Pulmonary artery endothelial cell (primary cell): ENCODE results near the gene TBC1D22A. TPM values are rescaled to one million over a fixed set of nuclear protein-coding genes. Genes with fewer than 3 reads are reported as not detected.

Source experiments
- DNase-seq: peaks from one replicate; pipeline ENCODE4 v3.0.0-alpha.2; 2011; ENCODE audit warnings: low read depth, low spot score
- total RNA-seq: library from RNA; depleted of rRNA; stranded (reverse); fragments of >200 nt; gene quantifications from 2 replicates; pipeline ENCODE4 v1.2.3, GENCODE V29; 2014

Gene TBC1D22A
- total RNA-seq, 1 donor from 2014 or later, result 17.4 TPM

DNA sequence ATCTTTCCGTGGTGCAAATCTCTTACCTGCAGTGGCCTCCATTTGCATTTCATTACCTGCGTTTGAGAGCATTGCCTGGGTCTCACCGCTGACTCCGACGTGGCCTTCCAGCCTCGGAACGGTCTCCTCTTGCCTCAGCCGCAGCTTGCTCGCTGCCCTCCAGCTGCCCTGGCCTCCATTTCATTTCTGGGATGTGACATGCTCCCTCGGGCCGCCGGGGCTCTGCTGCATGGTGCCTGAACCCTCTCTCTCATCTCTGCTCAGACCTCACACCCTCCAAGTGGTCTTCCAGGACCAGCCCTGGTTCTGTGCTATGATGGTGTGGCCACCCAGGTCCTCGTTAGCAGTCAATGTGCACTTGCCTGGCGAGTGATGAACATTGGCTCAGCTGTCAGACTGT is 229.2 kb downstream of the TBC1D22A start:
- DNase-seq, result no peak

DNA sequence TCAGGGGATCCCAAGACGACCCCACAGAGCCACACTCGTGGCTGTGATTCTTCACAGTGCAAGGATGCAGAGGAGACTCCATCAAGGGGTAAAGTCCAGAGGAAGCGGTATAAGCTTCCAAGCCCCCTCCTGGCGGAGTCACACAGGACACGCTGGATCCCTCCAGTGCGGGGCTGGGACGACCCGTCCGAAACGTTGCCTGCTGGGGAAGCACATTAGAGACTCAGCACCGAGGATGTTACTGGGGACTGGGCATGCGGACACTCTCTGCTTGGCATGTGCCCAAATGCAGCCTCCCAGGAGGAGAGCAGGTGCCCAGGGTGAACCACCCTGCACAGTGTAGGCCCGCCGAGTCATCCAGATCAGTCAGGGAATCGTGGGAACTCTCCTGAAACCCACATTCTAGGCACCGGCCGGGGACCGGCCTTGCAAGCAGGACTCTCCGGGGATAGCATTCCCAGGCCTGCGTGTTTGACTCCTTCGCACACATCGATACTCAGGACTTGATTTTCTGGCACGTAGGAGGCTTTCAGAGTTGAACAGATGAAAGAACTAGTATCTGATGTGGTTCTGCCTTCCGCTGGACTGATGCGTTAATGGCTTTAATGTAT is 229.8 kb downstream of the TBC1D22A start:
- DNase-seq, result no peak

DNA sequence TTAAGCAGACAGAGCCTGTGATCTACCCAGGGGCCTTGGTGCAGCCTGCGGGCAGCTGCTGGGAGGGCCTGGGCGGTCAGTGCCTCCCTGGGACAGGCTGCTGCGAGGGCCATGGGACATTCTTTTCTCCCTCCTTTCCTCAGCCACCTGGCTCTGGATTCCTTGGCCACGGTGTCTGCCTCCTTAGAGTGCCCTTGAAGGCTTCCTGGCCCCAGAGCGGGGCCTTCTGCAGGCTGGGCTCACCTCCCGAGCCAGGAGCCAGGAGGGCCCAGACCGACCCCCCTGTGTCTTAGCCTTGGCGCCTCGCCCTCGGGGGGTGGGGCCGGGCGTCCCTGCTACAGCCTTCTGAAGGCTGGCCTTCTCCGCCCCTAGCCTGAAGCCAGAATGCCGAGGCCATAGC is 231.2 kb downstream of the TBC1D22A start:
- DNase-seq, result no peak

DNA sequence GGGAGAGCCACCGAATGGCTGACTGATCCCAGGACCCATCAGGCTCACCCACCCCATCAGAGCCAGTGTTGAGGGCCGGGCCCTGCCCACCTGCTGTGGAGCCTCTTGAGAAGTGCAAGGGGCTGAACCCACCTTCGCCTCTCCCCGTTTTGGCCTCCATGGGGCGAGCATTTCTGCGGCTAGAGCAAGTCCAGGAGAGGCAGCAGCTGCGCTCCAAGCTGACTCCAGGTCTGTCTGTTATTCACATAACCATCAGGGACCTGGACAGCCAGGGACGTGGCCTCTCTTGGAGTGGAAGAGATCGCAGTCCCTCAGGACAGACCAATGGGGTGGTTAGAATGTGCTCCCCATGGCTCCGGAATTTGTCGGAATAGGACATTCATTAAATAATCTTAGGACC is 231.8 kb downstream of the TBC1D22A start:
- DNase-seq, result no peak

DNA sequence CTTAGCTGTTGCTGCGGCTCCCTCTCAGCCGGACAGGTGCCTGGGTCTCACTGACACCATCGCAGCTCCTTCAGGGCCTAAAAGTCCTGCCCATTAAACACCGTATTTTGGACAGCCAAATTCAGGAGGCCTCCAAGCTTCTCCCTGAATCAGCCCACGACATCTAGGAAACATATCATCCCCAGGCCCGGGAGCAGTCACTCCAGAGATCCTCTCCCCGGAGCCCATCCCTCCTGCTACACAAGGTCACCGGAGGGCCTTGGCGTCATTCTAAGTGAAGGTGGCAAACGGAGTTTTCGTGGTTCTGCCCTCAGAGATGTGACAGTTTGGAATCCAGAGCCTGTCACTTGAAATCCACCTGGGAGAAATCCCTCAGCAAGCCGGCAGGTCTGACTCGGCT is 232.5 kb downstream of the TBC1D22A start:
- DNase-seq, result no peak

DNA sequence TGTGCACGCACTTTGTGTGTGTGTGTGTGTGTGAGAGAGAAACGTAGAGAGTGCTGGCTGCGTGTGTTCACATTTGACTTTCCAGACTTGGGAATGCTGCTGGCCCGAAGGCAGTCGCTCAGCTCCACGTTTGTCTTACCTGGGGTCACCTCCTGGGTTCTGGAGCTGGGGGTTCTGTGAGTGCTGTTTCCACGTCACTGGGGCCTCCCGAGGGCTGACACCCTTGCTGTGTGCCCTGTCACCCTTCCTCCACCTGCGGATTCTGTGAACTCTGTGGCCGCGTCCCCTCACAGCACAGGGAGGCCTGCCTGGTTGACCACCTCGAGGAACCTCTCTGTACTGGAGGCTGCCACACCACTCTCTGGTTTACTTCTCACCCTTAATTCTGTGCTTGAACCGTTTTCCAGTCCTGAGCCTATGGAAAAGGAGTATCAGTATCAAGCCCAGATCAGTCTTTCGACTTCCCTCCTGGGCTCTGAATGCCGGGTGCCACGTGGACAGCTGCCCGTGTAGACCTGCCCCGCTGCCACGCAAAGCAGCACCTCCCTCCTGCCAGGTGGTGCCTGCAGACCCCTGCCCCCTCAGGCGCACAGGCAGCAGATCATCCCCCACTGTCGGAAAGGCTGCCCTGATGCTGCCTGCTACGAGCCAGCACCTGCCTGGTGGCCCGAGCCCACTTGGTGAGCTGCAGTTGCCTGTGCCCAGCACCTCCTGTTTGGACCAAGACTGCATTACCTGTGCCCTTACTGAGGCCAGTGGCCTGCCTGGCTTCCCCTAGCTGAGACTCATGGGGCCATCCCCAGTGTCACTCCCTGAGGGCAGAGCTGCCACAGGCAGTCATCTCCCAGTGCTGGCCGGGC is 233.3 kb downstream of the TBC1D22A start:
- DNase-seq, result no peak

DNA sequence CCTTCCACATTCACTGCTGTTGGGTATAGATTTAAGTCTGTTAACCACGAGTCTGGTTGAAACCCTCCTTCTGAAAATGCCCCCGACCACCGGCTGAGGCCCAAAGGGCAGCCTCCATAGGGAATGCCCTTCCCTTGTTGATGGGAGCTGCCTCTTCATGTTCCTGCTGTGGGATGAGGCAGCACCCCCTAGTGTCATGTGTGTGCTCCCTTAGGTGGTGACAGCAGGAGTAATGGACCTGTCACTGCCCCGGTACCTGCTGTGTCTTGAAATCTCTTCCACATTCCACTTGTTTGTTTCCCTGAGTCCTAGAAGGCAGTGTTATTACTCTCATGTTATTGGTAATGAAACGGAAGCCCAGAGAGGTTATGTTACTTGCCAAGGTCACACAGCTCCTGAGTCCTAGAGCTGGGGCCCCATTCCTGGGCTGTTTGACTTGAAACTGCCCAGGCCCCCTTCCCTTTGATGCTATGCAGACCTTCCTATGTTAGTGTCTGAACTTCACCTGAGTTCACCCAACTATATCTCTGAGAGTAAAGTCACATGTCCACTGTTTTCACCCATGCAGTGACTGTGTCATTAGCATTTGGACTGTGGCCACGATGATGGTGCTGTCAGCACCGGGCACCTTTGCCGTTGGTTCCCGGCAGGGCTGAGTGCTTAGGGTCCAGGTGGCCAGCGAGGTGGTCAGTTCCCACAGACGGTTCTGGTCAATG is 234.3 kb downstream of the TBC1D22A start:
- DNase-seq, result no peak

DNA sequence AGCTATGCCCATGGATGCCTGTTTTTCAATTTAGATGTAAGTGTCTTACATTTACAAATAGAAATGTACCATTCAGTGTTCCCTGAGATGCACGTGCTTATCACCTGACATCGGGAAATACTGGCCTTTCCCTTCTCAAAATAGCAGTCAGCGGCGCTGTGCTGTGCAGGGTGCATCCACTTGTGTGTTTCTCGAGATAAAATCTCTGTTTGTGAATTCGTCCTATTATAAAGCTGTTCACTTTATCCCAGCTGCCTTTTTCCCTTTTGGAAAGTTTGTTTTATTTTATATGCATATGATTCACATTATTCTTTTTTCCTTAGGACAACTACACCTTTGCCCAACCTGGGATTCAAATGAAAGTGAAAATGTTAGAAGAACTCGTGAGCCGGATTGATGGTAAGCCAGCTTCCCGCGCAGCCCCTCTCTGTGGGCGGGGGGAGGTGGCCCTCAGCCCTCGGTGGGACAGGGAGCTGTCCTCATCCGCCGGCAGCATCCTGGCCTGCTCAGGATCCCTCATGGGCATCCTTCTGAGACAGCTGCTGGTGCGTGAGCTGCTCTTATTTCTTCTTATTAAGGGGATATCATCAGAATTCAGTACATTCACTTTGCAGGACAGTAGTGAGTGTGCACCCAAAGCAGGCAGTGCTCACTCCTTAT is 235.0 kb downstream of the TBC1D22A start:
- no peak for DNase-seq

DNA sequence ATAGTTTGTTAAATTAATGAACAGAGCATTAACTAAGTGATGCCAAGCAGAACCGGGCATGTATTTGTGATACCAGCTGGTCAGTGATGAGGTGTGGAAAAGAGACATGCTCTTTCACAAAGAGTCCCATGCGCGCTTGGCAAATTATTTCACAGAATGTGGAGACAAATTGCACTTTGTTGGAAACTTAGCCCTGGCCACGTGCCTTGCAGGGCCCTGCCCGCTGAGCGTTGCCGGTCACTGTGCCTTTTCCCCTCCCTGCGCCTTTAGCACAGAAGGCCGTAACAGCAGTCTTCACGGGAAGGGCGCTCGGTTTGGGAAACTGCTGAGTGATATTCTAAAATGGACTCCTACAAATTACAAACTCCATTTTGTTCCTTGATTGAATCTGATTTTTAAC is 235.9 kb downstream of the TBC1D22A start:
- DNase-seq, result no peak

DNA sequence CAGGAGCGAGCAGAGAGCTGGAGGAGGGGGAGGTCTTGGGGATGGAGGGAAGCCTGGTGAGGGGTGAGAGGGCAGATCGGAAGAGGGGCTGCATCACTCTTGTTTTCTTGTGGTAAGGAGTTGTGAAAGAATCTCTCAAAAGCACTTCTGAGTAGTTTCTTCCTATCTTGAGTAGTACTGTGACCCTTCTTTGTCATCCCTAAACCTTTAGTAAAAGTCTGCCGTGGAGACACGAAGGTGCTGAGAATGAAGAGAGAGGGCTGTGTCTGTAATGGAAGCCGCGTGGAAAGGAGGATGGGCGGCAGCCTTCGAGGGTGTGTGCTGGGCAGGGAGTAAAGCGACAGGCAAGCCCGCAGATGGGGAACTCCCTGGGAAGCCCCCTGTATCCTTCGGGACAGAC is 237.8 kb downstream of the TBC1D22A start:
- DNase-seq, result no peak

DNA sequence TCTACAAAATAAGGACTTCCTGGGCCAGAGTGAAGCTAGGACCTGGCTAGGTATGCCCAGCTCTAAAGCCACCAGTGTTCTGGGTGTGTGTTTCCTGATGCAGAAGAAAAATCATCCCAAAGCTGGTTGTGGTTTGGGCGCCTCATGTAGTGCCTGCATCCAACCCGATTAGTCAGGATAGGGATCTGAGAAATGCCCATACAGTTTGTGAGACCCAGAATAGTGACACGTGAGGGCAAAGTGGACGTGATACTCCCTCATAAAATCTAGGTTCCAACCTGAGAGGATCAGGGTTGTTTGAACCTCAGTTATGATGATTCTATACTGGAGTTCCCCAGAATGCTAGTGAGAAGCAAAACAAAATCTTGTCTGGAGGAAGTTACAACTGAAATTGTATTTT is 238.4 kb downstream of the TBC1D22A start:
- DNase-seq, result no peak

DNA sequence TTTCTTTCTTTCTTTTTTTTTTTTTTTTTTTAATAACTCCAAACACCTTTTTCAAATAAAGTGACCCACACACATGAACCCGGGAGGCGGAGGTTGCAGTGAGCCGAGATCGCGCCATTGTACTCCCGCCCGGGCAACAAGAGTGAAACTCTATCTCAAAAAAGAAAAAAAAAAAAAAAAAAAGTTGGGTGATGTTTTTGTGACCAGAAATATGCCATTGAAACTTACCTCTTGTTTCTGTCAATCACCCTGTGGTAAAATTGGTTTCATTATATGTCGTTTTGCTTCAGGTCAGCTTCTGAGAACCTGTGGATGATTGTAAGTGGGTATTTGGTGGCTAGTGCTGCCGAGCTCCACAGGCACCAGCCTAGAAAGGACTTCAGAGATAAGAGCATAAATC is 238.8 kb downstream of the TBC1D22A start:
- DNase-seq, result no peak

DNA sequence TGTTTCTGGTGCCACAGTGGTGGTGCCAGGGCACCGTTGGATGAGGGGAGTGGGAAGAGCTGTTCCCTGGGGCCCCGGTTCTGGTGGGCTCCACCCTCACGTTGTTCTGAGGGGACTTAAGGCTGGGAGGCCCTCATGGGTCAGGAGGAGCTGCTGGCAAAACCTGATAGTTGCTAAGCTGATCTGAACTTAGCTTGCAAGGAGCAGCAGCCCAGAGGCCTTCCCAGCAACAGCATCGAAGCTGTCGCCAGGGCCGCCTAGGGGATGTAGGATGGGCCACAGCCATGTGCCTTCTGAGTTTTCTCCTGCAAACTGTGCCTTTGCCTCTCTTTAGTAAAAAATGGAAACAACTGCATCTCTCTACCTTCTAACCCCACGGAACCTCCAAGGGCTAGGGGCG is 240.2 kb downstream of the TBC1D22A start:
- no peak for DNase-seq

DNA sequence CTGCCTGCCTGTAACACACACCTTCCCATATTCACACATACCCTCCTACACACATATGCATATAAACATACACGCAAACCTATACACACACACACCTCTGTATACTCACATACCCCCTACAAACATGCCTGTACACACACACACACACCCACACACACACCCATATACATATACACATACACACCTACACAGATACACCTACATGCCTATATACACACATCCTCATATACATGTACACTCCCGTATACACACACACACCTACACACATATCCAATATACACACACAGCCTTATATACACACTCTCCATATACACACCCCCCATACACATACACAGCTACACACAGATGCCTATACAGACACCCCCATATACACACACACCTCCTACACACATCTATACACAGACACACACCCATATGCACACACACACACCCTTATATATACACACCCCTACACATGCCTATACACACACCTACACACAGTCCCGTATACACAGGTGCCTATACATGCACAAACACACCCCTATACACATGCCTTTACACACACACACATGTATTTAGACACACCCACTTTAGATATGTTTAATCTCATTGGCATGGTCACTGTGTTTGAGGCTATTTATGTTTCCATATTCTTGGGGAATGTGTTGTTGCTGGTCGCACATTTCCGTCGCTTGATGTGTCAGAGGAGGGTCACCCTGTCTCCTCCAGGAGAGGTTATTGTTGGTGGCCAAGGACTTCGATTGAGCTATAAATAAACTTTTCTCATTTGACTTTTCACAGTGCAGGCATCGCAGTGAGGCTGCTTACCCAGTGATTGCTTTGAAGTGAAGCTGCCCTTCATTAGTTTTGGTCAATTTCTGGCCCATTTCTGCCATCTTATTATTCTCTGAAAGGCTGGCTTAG is 243.3 kb downstream of the TBC1D22A start:
- no peak for DNase-seq

DNA sequence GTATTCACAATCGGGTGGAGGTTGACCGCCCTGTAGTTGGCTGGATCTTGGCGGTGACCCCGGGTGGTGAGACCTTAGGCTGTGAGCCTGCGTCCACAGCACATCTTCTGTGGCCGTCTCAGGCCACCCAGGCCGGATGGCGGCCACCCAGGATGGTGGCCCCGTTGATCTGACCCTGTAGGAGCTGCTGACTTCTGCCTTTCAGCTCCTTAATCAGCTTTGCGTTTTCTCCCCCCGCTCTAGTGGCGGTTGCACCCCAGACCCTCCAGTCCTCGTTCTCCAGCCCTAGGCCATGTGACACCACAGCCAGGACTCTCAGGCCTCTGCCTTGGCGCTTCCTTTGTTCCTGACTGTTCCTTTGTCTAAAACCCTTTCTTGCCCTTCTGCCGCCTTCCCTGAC is 244.0 kb downstream of the TBC1D22A start:
- DNase-seq, result no peak

DNA sequence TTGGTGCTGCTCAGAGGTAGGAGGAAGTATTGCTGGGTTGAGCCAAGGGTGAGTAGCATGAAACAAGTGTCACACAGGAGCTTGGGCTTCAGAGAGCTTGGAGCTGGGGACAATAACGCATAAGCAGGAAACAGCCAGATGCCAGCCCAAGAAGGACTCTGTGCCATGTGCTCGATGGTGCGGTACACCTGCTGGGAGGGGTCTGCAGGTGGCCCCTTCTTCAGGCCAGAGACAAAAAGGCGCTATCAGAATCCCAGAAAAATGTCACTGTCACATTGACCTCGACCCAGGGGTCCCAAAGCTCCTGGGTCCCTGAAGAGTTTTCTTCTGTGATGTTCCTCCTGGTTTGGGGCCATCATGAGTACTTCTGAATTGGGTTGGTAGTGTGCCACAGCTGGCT is 244.4 kb downstream of the TBC1D22A start:
- no peak for DNase-seq

DNA sequence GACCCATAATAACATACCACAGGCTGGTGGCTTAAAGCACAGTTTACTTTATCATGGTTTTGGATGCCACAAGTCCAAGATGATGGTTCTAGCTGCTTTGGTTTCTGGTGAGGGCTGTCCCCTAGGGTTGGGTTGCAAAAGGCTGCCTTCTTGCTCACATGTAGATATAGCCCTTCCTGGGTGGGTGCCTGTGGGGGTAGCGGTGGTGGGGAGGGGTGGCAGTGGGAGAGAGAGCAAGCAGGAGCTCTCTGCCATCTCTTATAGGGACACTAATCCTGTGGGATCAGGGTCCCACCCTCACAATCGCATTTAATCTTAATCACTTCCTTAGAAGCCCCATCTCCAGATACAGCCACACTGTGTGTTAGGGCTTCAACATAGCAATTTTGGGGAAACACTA is 245.0 kb downstream of the TBC1D22A start:
- no peak for DNase-seq

DNA sequence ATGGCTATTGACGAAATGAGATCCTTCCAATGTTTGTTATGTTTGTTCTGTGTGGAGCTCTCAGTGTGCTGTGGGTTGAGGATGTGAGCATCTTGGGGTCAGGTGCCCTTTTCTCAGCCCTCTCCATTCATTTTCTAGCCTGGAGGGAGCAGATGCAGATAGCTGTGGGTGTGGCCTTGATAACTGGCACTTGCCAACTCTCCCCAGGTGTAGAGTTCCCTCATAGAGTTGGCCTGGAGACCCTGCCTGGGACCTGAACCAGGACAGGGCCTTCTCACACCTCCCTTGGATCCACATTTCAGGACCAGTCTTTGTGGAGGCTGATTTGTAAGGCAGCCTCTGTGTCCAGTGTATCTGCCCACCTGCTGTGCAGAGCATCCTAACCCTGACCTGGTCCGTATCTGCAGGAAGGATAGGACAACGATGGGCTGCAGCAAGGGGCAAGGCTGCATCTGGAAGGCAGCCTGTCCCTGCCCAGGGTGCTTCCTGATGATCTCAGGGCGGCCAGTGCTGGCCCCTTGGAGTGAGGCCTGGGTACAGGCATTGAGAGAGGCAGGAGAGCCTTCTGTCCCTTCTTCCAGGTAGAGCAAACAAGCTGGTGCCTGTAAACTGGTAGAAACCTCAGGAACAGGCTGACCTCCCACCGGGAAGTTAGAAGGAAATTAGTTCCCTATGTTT is 245.9 kb downstream of the TBC1D22A start:
- no peak for DNase-seq

DNA sequence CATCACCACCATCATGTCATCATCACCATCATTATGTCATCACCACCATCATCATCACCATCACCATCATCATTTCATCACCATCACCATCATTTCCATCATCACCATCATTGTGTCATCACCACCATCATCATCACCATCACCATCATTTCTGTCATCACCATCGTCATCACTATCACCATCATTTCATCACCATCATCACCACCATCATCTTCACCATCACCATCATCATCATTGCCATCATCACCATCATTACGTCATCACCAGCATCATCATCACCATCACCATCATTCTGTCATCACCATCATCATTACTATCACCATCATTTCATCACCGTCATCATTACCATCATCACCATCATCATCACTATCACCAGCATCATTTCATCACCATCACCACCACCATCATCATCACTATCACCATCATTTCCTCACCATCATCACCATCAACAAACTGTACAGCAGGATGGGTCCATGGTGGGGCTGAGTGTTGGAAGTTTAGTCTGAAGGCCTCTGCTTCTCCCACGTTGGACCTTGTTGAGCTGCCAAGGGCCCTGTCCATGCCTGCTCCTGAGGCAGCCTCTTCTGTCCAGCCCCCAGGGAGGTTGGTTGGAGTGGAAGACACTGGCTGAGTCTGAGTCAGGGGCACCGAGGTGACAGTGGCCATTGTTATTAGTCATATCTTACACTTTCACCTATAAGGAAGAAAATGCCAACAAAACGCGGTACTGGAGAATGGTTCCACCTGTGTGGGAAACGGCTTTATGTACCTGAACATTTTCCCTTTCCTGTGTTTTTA is 247.1 kb downstream of the TBC1D22A start:
- DNase-seq, result no peak

DNA sequence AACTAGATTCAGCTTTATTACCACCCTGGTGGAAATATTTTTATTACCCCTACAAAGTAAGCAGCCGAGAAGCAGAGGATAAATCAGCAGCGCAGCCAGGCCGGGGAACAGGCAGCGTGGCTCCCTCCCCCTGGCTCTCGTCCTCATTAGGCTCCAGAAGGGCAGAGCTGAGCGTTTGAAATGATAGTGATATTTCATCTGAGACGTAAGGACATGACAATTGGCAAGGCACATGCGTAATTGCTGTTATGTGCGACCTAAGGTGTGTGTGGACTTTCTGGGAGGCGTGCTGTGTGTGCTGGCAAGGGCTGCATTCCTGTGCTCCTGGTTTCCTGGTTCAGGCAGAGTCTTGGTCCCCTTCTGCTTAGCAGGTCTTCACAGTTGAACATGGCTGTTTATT is 247.8 kb downstream of the TBC1D22A start:
- no peak for DNase-seq
